Spleen (tissue), 7 donors: ENCODE measurements around the gene RAB14.

Source experiments
- CTCF ChIP-seq, 11 experiments: fragments of 200-600 bp in 7 of 11; fragments of 450-650 bp in 4 of 11; sonication (generic) in 4 of 11; IDR thresholded peaks in 8 of 11; conservative IDR thresholded peaks in 3 of 11; 1 replicate in 7 of 11; 2 replicates in 4 of 11; pipeline versions ENCODE4 v1.4.0 to v1.8.0; 2016 to 2021; ENCODE audit warnings: antibody characterized with exemption in 11 of 11, inconsistent platforms in 4 of 11, mild to moderate bottlenecking in 1 of 11
- POLR2A ChIP-seq, 3 donors: fragments of 450-650 bp; IDR thresholded peaks; one replicate each; pipeline ENCODE4 v1.5.1; 2017; ENCODE audit warnings: antibody characterized with exemption in 3 of 3, mild to moderate bottlenecking in 1 of 3
- donor health status: DM: no; HTN: no; CAD: no; lungs with moderate emphysema.
- donor health status: DM: no; HTN: no; CAD: no.
- donor health status: DM: no; HTN: no; CAD: no.

GRCh38 chr9:121150188-121150587 lies 51.5 kb downstream of the RAB14 start:
- TF ChIP-seq POLR2A (IDR thresholded peaks at IDR 0.05) (no peak), CTCF (IDR thresholded peaks at IDR 0.05 in 8 of 11, conservative IDR thresholded peaks at IDR 0.05 in 3 of 11) (no peak)
